ENCODE results near the gene MAMDC2.
"Not testable (repeated sequence)": the region's sequence is repeated elsewhere in the genome, so short reads cannot be mapped to it uniquely, and the experiment has no call there.

MAMDC2 gene

GRCh38 chr9:70137577-70137976 is 93.9 kb downstream of the MAMDC2 start:
- no peak for DNase-seq

DNA sequence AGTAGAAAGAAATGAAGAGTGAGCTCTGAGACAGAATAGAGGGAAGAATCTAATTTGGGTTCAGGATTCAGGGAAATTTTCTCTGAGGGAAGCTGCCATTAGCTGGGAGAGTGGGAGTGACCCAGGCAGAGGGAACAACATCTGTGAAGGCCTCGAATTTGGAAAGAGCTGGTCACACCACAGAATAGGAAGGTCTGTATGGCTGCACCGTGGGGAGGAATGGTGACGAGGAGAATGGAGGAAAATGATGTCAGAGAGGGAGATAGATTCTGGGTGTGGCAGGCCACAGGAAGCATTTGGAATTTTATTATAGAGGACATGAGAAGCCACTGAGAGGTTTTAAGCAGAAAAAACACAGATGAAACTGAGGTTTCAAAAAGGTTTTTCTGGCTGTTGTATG is 98.5 kb downstream of the MAMDC2 start:
- DNase-seq, result no peak

- DNase-seq, result no peak
Measured at GRCh38 chr9:70143394-70144130, 99.9 kb downstream of the MAMDC2 start.

DNA sequence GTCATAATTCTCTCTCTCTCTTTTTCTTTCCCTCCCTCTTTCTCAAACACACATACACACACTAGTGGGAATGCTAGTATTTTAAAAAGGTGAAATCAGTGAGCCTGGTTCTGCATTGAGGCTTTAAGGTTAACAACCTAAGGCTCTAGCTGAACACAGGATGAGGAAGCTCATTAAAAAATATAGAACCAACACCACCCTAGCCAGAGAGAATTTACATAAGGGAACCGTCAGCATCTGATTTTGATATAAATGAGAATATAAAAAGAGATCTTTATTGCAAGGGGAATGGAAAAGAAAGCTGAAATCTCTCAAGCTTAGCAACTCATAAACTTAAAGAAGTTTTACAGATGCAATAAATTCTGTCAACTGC is 100.5 kb downstream of the MAMDC2 start:
- DNase-seq, result no peak

- DNase-seq, result no peak
Measured at GRCh38 chr9:70145981-70146380, 102.3 kb downstream of the MAMDC2 start.

- no peak for DNase-seq
Measured at GRCh38 chr9:70147196-70147595, 103.5 kb downstream of the MAMDC2 start.

DNA sequence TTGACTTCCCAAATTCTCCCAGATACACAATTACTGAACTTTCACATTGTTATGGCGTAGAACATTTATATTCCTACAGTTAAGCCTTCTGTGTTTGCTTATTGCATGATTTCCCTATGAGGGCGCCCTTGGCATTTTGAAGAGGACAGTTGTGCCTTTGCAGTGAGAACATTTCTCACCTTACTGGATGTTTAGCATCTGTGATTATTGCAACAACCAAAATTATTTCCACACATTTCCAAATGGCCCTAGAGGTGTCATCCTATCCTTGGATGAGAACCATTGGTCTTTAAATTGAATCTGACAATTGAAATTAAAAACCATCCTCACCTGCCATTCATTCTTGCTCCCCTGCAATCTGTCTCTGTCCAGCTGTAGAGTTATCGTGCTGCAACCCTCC is 104.0 kb downstream of the MAMDC2 start:
- DNase-seq, result no peak

DNA sequence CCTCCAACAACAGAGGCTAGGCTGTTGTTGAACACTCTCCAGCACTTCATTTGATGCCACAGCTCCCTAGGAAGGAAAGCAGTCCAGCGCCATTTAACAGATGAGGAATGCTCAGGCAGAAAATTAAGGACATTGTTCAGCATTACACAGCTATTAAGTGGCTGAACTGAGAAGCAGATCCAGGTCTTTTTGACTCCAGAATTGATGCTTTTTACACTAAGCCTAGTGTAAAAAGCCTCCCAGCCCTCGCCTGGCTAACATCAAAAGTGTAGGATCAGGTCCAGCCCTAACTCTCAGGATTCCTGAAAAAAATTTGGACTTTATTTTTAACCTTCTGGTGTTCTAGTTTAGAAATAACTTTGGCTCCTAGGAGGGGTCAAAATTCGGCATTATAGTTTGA is 108.7 kb downstream of the MAMDC2 start:
- DNase-seq, result no peak

GRCh38 chr9:70156729-70157128 is 113.1 kb downstream of the MAMDC2 start:
- no peak for DNase-seq

DNA sequence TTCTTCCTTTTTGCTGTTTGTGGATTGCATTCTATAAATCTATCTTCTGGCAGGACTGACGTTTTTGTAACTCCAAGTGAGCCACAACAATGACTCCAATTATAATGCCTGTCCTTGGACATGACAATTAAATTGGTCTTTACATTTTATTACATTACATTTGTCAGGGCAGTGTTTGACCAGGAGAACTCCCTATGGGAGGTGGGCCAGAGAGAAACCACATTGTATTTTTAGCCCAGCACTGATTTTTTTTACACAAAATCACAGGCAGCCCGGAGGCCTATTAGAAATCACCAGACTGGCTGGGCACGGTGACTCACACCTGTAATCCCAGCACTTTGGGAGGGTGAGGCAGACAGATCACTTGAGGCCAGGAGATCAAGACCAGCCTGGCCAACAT is 116.0 kb downstream of the MAMDC2 start:
- DNase-seq, result no peak

GRCh38 chr9:70160686-70161600 is 117.3 kb downstream of the MAMDC2 start:
- no peak for DNase-seq

DNA sequence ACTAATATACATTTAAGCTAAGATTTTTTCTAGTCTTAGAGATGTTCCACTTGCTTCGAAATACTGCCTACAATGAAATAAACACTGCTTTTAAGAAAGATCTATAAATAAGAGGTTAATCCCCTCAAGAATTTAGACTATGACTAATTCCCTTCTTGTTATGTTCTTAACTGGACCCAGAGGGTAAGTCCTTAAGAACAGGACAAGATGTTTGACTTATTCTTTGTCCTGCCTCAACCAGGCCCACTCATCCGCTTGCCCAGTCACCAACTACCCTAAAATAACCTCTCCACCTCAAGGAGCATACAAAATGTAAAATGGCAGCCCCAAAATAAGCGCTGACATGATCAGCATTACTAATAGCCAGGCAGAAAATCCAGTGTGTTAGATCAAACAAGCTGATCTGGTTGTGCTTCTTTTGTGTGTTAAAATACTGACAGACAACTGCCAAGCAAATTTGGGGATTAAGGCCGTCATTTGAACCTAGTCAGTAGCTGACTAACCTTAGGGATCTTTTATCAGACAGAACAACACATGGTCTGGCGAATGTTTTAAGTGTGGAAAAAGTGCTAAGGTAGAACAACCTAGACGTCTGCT is 121.5 kb downstream of the MAMDC2 start:
- no peak for DNase-seq

- no peak for DNase-seq
Measured at GRCh38 chr9:70168521-70168920, 124.9 kb downstream of the MAMDC2 start.

- no peak for DNase-seq
Measured at GRCh38 chr9:70169222-70169621, 125.6 kb downstream of the MAMDC2 start.

GRCh38 chr9:70170151-70170790 is 126.6 kb downstream of the MAMDC2 start:
- no peak for DNase-seq

- no peak for DNase-seq
Measured at GRCh38 chr9:70172532-70172931, 128.9 kb downstream of the MAMDC2 start.

DNA sequence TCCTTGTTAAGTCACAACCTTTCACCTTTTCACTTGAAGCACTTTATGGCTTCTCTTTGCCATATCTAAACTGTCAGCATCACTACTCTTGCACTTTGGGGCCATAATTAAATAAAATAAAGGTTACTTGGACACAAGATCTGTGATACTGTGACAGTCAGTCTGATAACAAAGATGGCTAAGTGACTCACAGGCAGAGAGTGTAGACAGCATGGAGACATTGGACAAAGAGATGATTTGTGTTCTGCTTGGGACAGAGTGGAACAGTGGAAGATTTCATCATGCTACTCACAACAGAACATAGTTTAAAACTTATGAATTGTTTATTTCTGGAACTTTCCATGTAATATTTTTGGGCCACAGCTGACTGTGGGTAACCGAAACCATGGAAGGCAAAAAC is 133.5 kb downstream of the MAMDC2 start:
- DNase-seq, result no peak

GRCh38 chr9:70192707-70193106 is 149.1 kb downstream of the MAMDC2 start:
- no peak for DNase-seq

- DNase-seq, result no peak
Measured at GRCh38 chr9:70195456-70195855, 151.8 kb downstream of the MAMDC2 start.

DNA sequence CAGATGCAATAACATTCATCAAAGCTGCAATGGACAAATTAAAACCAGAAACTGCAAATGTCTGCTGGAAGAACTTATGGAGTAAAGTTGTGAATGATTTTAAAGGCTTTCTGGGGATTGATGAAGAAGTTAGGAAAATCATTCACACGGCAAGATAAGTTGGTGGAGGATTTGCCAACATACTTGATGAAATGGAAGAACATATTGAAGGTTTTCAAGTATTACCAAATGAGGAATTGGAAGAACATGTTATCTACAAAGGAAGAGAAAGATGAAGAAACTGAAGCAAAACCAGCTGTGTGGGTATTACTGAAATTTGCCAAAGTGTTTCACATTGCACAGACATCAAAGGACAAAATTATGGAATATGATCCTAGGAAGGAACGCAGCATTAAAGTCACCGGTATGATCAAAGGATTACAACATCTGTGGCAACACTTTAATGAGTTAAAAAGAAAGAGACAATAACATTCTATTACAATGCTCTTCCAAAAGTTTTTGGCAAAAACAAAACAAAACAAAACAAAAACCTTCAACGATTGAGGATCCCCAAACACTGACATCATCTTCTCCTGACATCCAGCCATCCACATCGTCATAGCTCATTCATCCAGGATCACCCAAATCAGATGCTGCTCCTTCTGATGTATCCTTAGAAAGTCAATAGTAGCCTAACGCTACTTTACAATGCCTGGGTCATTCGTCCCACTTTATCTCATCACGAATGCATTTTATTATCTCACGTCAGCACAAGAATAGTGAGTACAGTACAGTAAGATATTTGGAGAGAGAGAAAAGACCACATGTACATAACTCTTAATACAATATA is 153.8 kb downstream of the MAMDC2 start:
- DNase-seq, result no peak

DNA sequence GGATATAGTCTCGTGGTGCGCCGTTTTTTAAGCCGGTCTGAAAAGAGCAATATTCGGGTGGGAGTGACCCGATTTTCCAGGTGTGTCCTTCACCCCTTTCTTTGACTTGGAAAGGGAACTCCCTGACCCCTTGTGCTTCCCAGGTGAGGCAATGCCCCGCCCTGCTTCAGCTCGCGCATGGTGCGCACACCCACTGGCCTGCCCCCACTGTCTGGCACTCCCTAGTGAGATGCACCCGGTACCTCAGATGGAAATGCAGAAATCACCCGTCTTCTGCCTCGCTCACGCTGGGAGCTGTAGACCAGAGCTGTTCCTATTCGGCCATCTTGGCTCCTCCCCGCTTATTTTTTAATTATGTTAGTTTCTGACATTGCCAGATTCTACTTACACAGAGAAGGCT is 161.1 kb downstream of the MAMDC2 start:
- DNase-seq, result not testable (repeated sequence)

DNA sequence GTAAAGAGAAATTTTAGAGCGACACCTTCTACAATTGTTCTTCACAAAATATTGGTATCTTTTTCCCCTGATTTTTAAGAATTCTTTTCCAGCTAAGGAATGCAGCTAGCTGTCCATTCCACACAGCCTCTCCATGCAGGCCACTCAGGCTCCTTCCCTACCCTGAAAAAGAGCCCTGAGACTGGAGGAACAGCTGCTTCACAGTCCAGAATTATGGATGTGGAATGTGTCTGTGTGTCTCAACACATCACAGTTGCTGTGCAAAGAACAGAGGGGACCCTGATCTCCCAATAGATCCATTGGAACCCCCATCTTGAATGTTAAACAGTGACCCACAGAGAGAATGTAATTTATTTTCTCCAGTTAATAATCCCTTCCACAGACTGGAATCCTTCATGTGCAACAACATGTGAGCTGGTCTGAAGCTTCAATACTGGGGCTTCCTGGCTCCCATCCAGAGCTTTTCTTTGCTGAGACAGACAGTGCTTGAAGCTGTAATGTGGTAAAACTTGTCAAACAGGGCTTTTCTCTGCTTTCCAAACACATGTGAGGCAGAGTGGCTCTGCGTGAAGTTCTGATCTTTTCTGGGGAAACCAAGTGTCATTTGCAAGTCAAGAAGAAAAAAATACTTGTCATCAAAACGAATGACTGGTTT is 161.8 kb downstream of the MAMDC2 start:
- DNase-seq, result no peak

All from CD4-positive, alpha-beta T cell treated with Interleukin-4 for 4 hours (primary cell).